ENCODE measurements around the gene PARD3B. TPM values are rescaled to one million over a fixed set of nuclear protein-coding genes. Genes with fewer than 3 reads are reported as not detected.

PARD3B gene
- total and polyA plus RNA-seq, 2 of the 4 experiments (the other 2 are of a cell fraction): 3.3 to 15.6 TPM

DNA sequence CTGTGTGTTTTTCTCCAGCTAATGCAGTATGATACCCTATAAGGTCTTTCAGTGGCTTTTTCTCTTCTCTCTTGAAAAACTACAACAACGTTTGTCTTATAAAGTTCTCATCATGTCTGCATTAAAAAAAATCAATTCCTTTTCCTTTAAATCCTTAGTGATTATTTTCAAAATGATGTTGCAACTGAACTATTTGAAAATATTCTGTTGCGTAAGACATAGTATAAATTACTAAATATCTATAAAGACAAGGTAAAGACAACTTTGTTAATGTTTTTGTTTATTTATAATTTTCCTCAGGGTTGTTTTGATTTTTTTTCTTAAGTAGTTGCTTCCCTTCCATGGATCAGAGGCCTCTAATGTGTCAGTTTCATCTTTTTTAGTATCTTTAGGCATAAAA, 21.2 kb downstream of the PARD3B start:
- no peaks in the 10 kb centered on the region; the same call in 1 of the 2 replicates for H3K9me1 ChIP-seq (ENCODE audit: insufficient read depth, low read length)
- H3K56ac ChIP-seq (ENCODE audit: extremely low read depth, insufficient read depth, low read length): peak overlapping the region; percentile 10; the same call in 1 of the 2 replicates
- H3K4me1 ChIP-seq (ENCODE audit: control insufficient read depth, insufficient read depth, low read length): peaks cover 5% of the 10 kb centered on the region
- no peak overlapping the region for H2BK5ac ChIP-seq (ENCODE audit: low read depth, low read length, poor library complexity, severe bottlenecking)
- peaks cover 15% of the 10 kb centered on the region; the same call in 1 of the 2 replicates for H4K20me1 ChIP-seq (ENCODE audit: insufficient read depth, low read length)
- POLR2A ChIA-PET (ENCODE audit: unreplicated experiment): no interaction called here
- no peak overlapping the region for H3K4me2 ChIP-seq (ENCODE audit: low read depth, low read length)
- H2BK20ac ChIP-seq (ENCODE audit: low read depth, low read length): no peak overlapping the region
- H4K8ac ChIP-seq (ENCODE audit: low read depth in 2 of 2, low read length in 2 of 2): no peak overlapping the region
- no peak overlapping the region for H4K91ac ChIP-seq (ENCODE audit: insufficient read depth, low read depth, low read length)
- H3K79me1 ChIP-seq (ENCODE audit: low read depth in 1 of 2, low read length in 2 of 2): peaks cover 31 to 59% of the 10 kb centered on the region in 2 experiments
- CTCF ChIA-PET: no interaction called here
- H3K4me3 ChIP-seq (ENCODE audit: insufficient read depth, low read depth, low read length): no peak overlapping the region
- H3K27ac ChIP-seq (ENCODE audit: insufficient read depth, low read length): no peak overlapping the region
- no peak overlapping the region for H2BK120ac ChIP-seq (ENCODE audit: low read depth, low read length)
- H3K14ac ChIP-seq (replicated peaks; ENCODE audit: low read depth, low read length): peak overlapping the region; percentile 71
- no peak overlapping the region for H3K4ac ChIP-seq (ENCODE audit: low read depth, low read length)
- DNase-seq (no peak), ATAC-seq (ENCODE audit: low read depth) (no peak)
- H2AFZ ChIP-seq (replicated peaks; ENCODE audit: low read length, poor library complexity): no peak overlapping the region
- no peak overlapping the region for H4K5ac ChIP-seq (ENCODE audit: low read depth, low read length)
- in situ Hi-C loops (cut with MboI; ENCODE audit: low sequenced_read_pairs) (no loop called here), intact Hi-C loops (cut with micrococcal nuclease) (no loop called here), dilution Hi-C loops (cut with HindIII; ENCODE audit: low sequenced_read_pairs, unreplicated experiment) (no loop called here)
- H3K27me3 ChIP-seq (ENCODE audit: control insufficient read depth, insufficient read depth, low read length): no peaks in the 10 kb centered on the region
- H3K36me3 ChIP-seq (ENCODE audit: control insufficient read depth, insufficient read depth, low read length): no peaks in the 10 kb centered on the region
- no CpG with 5 or more reads among the region's 2 CpGs for WGBS, 2 experiments (ENCODE audit: extremely low coverage in 2 of 2, insufficient read length in 1 of 2)
- H3K18ac ChIP-seq (ENCODE audit: low read depth, low read length): no peak overlapping the region
- H2BK15ac ChIP-seq (ENCODE audit: low read depth, low read length): no peak overlapping the region
- H2AK5ac ChIP-seq (ENCODE audit: low read depth, low read length): no peak overlapping the region
- no peak overlapping the region for H3K9ac ChIP-seq (ENCODE audit: low read depth, low read length)
- TF ChIP-seq CEBPB (IDR thresholded peaks at IDR 0.05; ENCODE audit: low read depth, low read length): peak; percentile 82
- TF ChIP-seq MAZ (IDR thresholded peaks at IDR 0.05; ENCODE audit: borderline replicate concordance, low read depth, low read length): no peak
- no peak for TF ChIP-seq MXI1 (IDR thresholded peaks at IDR 0.05; ENCODE audit: borderline replicate concordance, low read depth, low read length)
- BruUV-seq (replicated peaks): no TSS peak
- H2AK9ac ChIP-seq (replicated peaks; ENCODE audit: low read depth, low read length, poor library complexity): no peak overlapping the region
- peak overlapping the region; percentile 8; the same call in 1 of the 2 replicates for H3K23ac ChIP-seq (ENCODE audit: low read depth, low read length)
- no peaks in the 10 kb centered on the region for H3K9me3 ChIP-seq (ENCODE audit: control insufficient read depth, insufficient read depth, low read length)
